Mesothelial cell of epicardium (in vitro differentiated cells): ENCODE measurements around the gene ZNRD2. TPM values are rescaled to one million over a fixed set of nuclear protein-coding genes. Genes with fewer than 3 reads are reported as not detected.
A peak's percentile ranks its signal among the peaks of the same experiment; 100 is the strongest.

Experiments
- DNase-seq, 2 experiments: peaks; one replicate each; pipeline ENCODE4 v3.0.0; 2021; ENCODE audit warnings: low spot score in 2 of 2; ENCODE audit not compliant: unreplicated experiment in 2 of 2
- H3K27ac Mint-ChIP-seq: 2 replicates; pipeline ENCODE4 v1.8.0; 2021; ENCODE audit warnings: mixed read lengths
- H3K27me3 Mint-ChIP-seq: 2 replicates; pipeline ENCODE4 v1.8.0; 2021; ENCODE audit warnings: low read depth, mixed read lengths
- H3K36me3 Mint-ChIP-seq: 2 replicates; pipeline ENCODE4 v1.8.0; 2021; ENCODE audit warnings: mixed read lengths
- H3K4me1 Mint-ChIP-seq: 2 replicates; pipeline ENCODE4 v1.8.0; 2021; ENCODE audit warnings: mixed read lengths
- H3K4me3 Mint-ChIP-seq: 2 replicates; pipeline ENCODE4 v1.8.0; 2021; ENCODE audit warnings: mild to moderate bottlenecking, moderate library complexity, mixed read lengths
- H3K9me3 Mint-ChIP-seq: 2 replicates; pipeline ENCODE4 v1.8.0; 2021; ENCODE audit warnings: mixed read lengths
- total RNA-seq: library from RNA; stranded (reverse); gene quantifications from 3 replicates; pipeline ENCODE4 v1.2.1, GENCODE V29; 2021
- TF ChIP-seq, protein P1 (sequence below): fragments of 200-600 bp; sonication (generic); IDR thresholded peaks from one replicate; pipeline ENCODE4 v1.5.0; 2021; ENCODE audit warnings: antibody characterized with exemption; ENCODE audit not compliant: unreplicated experiment

ZNRD2 gene
- total RNA-seq, 1 donor from 2014 or later, result 27.4 TPM

DNA sequence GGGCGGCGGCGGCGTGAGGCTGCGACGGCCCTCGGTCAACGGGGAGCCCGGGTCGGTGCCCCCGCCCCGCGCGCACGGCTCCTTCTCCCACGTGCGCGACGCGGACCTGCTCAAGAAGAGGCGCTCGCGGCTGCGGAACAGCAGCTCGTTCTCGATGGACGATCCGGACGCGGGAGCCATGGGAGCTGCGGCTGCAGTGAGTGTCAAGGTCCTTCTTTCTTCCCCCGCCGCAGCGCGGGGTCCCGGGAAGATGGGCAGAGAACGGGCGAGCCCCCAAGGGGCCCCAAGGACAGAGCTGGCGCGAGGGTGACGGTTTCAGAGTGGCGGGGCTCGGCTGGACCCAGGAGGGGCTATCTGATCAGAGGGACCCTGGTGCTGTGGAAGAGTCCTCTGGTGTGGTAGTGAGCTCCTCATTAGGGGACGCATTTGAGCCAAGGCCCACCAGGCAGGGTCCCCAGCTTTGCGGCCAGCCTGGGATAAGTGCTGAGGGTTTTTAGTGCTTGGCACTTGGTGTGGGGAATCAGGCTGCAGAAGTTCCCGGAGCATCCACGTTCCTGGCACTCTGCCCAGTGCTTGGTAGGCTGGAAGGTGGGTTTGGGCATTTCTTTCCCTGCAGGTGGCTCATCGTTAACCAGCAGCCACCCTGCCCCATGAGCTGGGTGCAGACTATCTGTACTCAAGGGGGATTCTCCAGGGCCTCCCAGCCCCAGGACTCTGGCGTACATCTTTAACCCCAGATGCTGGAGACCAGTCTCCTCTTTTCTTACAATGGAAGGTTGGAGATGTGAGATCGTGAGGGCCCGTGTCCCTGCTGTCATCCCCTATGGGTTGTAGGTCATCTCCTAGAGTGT lies 15.3 kb downstream of the ZNRD2 start:
- peaks cover 4% of the 10 kb centered on the region for H3K4me1 Mint-ChIP-seq
- H3K27ac Mint-ChIP-seq, result no peak overlapping the region
- H3K4me3 Mint-ChIP-seq, result no peak overlapping the region
- peaks cover 7% of the 10 kb centered on the region for H3K36me3 Mint-ChIP-seq
- H3K9me3 Mint-ChIP-seq, result no peaks in the 10 kb centered on the region
- peaks cover 9% of the 10 kb centered on the region for H3K27me3 Mint-ChIP-seq
- TF ChIP-seq, protein P1, sequence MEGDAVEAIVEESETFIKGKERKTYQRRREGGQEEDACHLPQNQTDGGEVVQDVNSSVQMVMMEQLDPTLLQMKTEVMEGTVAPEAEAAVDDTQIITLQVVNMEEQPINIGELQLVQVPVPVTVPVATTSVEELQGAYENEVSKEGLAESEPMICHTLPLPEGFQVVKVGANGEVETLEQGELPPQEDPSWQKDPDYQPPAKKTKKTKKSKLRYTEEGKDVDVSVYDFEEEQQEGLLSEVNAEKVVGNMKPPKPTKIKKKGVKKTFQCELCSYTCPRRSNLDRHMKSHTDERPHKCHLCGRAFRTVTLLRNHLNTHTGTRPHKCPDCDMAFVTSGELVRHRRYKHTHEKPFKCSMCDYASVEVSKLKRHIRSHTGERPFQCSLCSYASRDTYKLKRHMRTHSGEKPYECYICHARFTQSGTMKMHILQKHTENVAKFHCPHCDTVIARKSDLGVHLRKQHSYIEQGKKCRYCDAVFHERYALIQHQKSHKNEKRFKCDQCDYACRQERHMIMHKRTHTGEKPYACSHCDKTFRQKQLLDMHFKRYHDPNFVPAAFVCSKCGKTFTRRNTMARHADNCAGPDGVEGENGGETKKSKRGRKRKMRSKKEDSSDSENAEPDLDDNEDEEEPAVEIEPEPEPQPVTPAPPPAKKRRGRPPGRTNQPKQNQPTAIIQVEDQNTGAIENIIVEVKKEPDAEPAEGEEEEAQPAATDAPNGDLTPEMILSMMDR, result no peak
- no peak for DNase-seq

DNA sequence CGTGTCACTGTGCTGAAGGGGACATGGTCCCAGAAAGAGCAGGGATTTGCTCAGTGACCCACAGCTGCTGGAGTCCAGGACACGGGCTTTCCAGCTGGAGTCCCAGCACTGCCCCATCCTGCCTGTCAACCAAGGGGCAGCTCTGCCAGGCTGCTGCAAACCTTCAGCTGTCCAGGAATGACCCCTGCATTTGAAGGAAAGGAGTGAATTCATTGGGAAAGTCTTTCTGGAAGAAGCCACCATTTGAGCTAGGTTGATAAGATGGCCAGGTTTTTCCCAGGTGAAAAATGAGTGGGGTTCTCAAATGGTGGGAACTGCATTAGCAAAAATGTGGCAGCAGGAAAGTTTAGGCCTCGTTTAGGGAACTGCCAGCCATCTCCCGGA lies 16.0 kb downstream of the ZNRD2 start:
- no peak for DNase-seq
- H3K4me1 Mint-ChIP-seq, result peaks cover 4% of the 10 kb centered on the region
- no peak overlapping the region for H3K4me3 Mint-ChIP-seq
- TF ChIP-seq, protein P1, result no peak
- H3K27me3 Mint-ChIP-seq, result peaks cover 11% of the 10 kb centered on the region
- peaks cover 7% of the 10 kb centered on the region for H3K36me3 Mint-ChIP-seq
- no peaks in the 10 kb centered on the region for H3K9me3 Mint-ChIP-seq
- H3K27ac Mint-ChIP-seq, result no peak overlapping the region

DNA sequence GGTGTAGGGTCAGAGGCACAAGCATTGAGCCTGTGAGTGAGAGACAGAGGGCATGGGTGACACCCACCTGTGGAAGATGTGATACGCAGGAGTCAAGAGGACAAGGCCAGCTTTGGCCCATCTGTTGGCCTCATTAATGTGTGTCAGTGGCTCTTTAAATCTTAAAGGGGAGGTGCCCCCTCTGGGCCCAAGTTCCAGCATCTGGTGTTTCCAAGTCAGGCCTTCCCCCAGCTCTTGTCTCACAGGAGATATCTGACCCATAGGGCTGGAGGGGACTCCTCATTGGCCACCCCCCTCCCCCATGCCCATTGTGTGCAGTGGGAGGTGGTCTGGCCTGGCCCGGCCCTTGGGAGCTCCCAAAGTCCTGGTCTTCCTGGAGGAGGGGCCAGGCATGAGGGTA lies 16.4 kb downstream of the ZNRD2 start:
- Mint-ChIP-seq H3K4me3 (no peak overlapping the region), H3K27me3 (peaks cover 14% of the 10 kb centered on the region), H3K4me1 (peaks cover 4% of the 10 kb centered on the region), H3K36me3 (peaks cover 5% of the 10 kb centered on the region), H3K9me3 (no peaks in the 10 kb centered on the region), H3K27ac (no peak overlapping the region)
- TF ChIP-seq, protein P1, result no peak
- no peak for DNase-seq

DNA sequence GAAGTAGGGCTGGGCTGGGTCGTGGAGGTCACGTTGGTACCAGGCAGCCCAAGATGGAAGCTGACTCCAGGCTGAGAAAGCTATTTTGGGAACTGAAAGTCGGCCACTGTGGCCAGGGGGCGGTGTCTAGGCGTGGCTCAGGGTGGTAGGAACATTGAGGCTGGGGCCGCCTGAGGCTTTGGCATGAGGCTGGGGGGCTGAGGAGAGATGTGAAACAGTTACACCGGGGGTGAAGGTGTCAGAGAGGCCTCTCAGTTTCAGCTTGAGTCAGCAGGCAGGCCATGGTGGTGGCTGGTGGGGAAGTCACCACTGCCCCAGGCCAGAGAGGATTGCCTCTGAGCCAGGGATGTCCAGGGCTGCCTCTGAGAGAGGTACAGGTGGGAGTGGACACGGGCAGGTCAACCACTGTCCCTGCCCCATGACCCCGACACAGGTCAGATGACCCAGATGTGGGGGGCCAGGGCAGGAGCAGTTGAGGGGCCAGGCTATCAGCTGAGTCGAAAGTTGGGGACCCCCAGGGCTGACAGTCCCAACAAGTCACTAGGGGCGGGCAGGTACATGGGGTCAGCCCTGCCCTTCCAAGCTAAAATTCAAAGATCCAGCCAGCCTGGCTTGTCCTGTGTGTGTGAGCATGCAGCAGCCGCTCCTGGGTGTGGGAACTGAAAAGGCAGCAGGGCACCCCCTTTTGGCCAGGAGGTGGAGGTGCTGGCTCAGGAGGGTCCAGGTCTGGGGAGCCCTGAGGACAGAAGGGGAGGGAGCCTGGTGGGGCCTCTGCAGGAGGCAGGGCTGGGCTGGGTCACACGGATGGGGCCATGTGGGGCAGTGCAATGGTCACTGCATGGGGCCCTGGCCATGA lies 18.1 kb downstream of the ZNRD2 start:
- no peak for DNase-seq
- no peaks in the 10 kb centered on the region for H3K9me3 Mint-ChIP-seq
- H3K4me1 Mint-ChIP-seq, result peaks cover 14% of the 10 kb centered on the region
- no peak overlapping the region for H3K4me3 Mint-ChIP-seq
- peaks cover 26% of the 10 kb centered on the region for H3K27me3 Mint-ChIP-seq
- TF ChIP-seq, protein P1, result peak; percentile 41
- no peak overlapping the region for H3K27ac Mint-ChIP-seq
- peaks cover 4% of the 10 kb centered on the region for H3K36me3 Mint-ChIP-seq

DNA sequence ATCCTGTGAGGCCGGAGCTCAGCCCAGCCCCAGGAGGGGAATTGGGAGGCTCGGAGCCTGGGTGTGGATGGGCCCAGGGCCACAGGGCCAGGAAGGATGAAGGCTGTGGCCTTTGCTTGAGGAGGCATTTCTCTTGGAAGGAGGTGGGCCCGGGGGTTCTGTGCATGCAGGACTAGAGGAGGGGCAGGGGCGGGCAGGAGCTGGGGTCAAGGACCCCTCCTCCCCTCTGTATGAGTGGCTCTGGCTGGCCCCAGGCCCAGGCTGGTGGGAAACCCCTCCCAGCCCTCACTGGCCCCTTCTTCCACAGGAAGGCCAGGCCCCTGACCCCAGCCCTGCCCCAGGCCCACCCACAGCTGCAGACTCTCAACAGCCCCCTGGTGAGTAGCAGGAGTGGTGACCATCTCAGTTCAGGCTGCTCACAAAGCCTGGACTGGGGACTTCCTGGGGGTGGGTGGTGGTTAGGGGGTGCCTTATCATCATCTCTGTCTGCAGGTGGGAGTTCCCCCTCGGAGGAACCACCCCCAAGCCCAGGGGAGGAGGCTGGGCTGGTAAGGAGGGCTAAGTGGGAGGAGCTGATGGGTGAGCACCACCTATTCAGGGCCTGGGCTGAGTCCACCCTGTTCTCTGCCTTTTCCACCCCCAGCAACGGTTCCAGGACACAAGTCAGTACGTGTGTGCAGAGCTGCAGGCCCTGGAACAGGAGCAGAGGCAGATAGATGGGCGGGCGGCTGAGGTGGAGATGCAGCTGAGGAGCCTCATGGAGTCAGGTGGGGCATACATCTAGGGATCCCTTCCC lies 19.4 kb downstream of the ZNRD2 start:
- Mint-ChIP-seq H3K27ac (no peak overlapping the region), H3K36me3 (peaks cover 4% of the 10 kb centered on the region), H3K27me3 (peaks cover 22% of the 10 kb centered on the region), H3K4me1 (peaks cover 14% of the 10 kb centered on the region), H3K4me3 (no peak overlapping the region), H3K9me3 (no peaks in the 10 kb centered on the region)
- TF ChIP-seq, protein P1, result no peak
- no peak for DNase-seq
